Erythroblast (primary cell): ENCODE measurements around the gene LRP3.

Source experiments
- GATA1 ChIP-seq: IDR thresholded peaks from 2 replicates; pipeline ENCODE4 v1.6.1; 2011; ENCODE audit warnings: low read depth, mild to moderate bottlenecking, control low read depth, low read length, moderate library complexity
- POLR2A ChIP-seq: IDR thresholded peaks from 2 replicates; pipeline ENCODE4 v1.6.1; 2011; ENCODE audit warnings: mild to moderate bottlenecking, low read length

DNA sequence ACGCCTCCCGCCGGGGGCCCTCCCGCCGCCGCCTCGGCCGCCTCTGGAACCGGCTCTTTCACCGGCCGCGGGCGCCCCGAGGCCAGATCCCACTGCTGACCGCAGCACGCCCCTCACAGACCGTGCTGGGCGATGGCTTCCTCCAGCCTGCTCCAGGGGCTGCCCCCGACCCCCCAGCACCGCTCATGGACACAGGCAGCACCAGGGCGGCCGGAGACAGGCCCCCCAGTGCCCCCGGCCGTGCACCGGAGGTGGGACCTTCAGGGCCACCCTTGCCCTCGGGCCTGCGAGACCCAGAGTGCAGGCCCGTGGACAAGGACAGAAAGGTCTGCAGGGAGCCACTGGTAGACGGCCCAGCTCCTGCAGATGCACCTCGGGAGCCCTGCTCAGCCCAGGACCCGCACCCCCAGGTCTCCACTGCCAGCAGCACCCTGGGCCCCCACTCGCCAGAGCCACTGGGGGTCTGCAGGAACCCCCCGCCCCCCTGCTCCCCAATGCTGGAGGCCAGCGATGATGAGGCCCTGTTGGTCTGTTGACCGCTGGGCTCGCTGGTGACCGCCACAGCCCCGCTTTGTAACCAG, 13.0 kb downstream of the LRP3 start:
- TF ChIP-seq POLR2A (no peak), GATA1 (no peak)
